Central memory CD4-positive, alpha-beta T cell (primary cell): Measurements from ENCODE around the gene NAPSA.
"Not testable (repeated sequence)": the region's sequence is repeated elsewhere in the genome, so short reads cannot be mapped to it uniquely, and the experiment has no call there.

Experiments used
- DNase-seq: peaks from one replicate; pipeline ENCODE4 v3.0.0; 2022

The NAPSA gene

GRCh38 chr19:50358483-50359327 lies 6.7 kb downstream of the NAPSA start:
- peak; percentile 76 for DNase-seq

DNA sequence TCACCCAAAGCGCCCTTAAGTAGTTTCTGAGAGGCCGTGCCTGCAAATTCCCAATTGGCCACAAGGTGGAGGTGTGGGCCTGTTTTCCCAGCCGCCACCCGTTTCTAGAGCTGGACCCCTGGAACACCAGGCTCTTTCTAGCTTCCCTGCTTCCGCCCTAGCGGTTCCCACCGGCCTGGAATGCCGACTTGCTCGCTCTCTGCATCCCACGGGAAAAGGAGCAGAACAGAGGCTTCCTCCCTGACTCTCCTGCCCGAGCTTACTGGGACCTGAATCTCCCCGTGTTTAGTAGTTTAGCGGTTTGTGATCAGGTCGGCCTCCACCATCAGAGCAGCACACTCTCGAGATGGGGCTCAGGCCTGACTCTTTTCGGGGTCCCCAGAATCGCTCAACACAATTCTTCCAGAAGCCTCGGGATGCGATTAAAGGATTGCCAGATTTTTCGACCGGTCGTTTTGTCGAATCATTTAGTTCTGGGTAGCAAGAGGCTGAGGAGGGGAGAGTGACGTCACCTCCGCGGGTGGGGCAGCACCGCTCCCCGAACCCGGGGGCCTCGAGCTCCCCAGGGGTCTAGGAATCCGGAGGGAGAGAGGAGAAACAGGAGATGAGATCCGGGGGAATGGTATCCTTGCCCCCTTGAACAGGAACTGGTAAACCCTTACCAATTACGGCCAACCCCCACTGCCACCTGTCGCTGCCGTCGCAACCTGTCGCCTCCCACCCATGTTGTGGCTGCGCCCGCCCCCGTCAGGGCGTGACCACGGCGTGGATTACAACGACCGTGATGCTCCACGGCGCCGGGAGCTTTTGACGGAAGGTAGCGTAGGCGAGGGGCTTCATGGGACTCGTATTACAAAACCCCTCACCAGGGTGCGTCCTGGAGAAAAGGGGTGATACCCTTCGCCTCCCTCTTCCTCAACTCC lies 8.0 kb downstream of the NAPSA start:
- DNase-seq, result peak; percentile 86

DNA sequence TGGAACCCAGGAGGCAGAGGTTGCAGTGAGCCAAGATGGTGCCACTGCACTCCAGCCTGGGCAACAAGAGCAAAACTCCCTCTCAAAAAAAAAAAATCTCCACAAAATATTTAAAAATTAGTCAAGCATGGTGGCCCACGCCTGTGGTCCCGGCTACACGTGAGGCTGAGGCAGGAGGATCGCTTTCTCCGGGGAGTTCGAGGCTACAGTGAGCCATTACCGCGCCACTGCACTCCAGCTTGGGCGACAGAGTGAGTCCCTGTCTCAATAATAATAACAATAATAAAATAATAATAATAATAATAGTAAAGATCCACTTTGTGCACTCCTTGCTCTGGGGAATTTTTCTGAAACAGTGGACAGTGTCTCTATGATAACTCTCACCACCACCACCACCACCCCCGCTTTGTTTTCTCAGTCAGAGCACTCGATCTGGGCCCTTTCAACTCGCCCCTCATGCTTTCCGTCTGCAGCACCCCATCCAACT lies 8.7 kb downstream of the NAPSA start:
- DNase-seq, result no peak

- DNase-seq, result not testable (repeated sequence)
These were observed 12.0 kb downstream of the NAPSA start for GRCh38 chr19:50353487-50353880.

DNA sequence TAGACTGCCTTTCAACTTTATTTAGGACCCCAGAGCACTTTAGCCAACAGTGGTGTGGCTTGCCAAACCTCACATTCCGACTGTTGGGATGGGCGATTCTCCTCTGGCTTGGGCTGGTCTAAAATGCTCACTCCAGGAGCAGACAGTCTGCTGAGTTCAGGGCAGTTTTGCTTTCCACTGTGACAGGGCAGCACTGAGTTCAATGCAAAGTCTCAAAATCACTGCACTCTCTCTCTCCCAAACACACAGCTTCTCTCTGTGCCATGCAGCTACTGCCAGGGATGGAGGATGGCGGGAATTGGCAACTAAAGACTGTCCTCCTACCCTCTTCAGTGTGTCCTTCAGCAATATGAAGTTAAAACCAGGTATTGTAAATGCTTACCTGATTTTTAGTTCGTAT lies 13.2 kb downstream of the NAPSA start:
- no peak for DNase-seq

GRCh38 chr19:50349277-50350057 lies 16.0 kb downstream of the NAPSA start:
- DNase-seq, result no peak

DNA sequence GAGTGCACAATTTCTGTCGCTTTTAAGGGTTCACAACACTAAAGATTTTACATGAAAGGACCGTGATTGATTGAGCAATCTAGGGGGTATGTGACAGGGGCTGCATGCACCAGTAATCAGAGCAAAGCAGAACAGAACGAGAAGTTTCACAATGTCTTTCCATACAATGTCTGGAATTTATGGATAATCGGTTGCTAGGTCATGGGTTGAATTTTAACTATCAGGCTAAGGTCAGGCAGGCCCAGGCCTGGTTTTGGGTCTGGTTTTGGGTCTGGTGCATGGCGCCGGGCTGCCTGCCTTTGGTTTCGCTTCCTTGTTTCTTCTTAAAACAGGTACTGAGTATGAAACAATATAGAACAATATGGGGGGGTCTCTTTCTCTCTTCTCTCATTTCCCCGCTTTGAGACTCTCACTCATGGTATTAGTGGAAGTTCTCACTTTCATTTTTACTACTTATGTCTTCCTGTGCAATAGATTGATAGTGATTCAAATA lies 18.3 kb downstream of the NAPSA start:
- not testable (repeated sequence) for DNase-seq

GRCh38 chr19:50344661-50345318 lies 20.6 kb downstream of the NAPSA start:
- no peak for DNase-seq

DNA sequence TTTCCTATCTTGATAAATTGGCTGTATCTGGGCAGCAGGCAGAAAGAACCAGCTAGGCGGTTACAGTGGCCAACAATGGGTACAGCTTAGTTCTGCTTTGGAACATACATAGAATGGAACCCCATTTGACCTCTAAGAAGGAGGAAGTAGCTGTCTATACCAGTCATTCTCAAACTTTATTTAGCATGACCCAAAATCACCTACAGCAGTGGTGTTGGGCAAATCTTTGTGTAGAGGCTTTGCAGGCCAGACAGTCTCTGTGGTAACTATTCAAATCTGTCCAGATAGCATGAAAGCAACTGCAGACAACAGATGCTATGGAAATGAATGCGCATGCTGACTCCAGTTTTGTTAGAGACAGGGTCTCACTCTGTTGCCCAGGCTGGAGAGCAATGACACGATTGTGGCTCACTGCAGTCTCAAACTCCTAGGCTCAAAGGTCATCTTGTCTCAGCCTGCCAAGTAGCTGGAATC lies 24.3 kb downstream of the NAPSA start:
- no peak for DNase-seq

GRCh38 chr19:50340331-50340730 lies 25.1 kb downstream of the NAPSA start:
- no peak for DNase-seq

- DNase-seq, result not testable (repeated sequence)
These were observed 28.4 kb downstream of the NAPSA start for GRCh38 chr19:50337031-50337430.

DNA sequence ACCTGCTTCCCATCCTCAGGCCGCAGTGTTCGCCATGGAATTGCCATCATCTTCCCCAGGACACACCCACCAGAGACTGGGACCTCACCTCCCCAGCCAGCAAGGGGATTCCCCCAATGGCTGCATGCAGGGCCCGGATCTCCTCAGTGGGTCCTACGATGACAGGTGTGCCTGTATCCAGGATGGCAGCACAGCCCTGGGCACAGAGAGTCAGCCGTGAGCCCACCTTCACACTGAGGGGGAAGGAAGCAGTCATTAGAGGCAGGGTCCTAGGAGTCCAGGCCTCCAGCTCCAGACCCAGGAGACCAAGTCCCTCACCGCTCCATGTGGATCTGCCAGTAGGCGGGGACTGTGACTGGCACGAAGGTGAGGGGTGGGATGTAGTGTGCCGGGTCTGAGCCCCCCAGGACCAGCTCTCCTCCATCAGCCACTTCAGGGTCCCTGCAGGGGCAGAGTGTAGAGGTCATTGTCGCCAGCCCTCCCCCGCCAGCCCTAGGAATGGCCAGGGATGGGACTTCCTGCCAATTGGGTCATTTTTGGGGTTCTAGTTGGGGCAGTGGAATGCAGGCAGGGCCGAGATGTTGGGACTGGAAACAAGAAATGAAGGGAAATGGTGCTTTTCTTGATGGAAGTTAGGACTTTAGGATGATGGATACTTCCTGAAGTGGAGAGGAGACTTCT lies 30.6 kb downstream of the NAPSA start:
- no peak for DNase-seq

DNA sequence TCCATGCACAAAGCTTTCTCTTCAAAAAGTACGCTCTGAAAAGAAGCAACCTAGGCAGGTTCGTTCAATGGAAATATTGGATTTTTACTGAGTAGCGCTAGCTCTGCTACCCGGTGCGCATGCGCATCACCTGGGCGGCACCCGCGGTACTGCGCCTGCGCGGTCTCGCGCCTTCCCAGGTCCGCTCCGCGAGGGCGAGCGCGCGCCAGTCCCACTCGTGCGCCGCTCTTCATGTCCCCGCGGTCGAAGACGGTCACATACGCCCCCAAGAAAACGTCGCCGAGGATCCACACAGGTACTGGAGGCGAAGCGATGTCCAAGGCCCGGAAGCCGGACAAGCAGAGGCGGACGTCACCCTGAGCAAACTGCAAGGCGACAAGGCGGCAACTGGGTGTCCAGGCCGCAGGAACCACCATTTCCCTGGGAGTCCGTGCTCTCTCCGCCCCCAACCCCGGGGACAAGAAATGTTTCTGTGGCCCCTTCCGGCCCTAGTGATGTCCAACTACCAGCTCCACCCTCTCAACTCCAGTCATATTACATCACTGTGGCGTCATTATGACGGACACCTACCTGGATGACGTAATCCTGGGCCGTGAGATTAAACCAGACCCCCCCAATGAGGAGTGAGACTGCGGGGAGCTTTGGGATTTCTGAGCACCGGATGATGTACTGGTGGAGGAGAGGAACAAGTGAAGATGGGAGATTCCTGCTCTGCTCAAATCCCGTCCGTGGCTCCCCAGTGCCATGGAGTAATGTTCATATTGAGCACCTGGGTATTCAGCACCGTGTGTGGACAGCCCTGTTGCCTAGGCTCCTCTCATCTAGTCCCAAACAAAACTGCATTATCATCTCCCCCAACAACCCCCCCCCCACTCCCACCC lies 31.5 kb downstream of the NAPSA start:
- DNase-seq, result no peak

GRCh38 chr19:50333235-50333736 lies 32.2 kb downstream of the NAPSA start:
- DNase-seq, result peak; percentile 89

DNA sequence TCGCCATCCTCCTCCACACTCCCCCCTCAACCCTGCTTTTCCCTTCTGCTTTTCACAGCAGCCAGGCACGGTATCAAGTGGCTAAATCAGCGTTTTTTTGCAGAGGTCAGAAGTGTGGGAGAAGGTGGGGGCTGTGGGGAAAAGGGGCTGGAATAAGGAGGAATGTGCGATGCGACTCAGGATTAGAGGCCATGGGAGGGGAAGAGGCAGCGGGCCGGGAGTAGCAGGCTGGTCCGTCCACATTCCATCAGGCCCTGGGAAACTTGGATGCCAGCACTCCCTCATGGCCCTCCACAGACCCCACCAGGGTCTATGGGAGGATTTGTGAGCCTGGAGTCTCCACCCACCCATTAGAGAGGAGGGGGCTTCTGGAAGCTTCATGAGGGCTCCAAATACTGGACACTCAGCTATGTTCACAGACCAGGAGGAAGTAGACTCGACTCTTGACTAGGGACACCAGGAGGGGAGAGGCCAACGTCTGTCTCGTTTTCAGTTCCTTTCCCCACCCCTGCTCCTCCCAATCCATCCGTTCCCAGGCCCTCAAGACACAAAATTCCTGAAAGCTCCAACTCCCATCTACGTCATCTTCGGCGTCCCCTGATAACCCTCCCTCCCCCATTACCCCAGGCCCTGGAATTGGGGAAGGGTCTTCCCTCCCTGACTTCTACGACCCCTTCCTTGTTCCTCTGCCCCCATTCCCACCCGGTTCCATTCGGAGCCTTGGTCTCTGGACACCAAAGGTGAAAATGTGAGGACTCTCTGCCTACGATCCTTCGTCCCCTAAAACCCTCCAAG lies 33.0 kb downstream of the NAPSA start:
- no peak for DNase-seq

GRCh38 chr19:50331994-50332243 lies 33.5 kb downstream of the NAPSA start:
- no peak for DNase-seq

- no peak for DNase-seq
These were observed 34.0 kb downstream of the NAPSA start for GRCh38 chr19:50331221-50331993.

DNA sequence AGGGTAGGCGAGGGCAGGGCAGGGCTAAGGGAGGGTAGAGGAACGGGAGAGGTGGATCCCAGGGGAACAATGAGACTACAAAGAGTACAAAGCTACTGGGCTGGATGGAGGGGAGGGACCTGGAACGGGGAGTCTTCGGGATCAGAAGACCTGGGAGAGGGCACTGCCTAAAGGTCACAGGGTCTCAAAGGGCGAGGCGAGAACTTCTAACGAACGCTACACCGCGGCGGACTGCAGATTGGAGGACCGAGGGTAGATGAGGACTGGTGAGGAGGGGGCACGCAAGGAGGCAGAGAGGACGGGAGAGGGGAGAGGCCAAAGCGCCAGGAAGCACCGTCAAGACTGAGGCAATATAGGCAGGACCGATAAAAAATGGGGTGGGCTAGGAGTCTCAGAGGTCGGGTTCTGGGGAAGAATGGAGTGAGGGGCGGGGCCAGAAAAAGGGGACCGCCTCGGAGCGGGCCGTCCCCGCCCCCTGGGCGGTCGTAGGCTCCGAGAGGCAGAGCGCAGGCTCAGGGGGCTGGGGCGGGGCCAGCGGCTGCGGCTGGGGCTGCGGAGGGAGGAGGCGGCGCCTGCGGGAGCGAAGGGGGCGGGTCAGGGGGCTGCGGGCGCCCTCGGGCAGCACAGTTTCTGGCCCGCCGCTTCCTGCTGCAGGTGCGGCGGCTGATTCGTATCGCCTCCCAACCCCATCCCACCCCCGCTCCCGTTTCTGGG lies 34.9 kb downstream of the NAPSA start:
- peak; percentile 79 for DNase-seq
